Stimulated activated CD4-positive, alpha-beta T cell treated with anti-CD3 and anti-CD28 coated beads, Interleukin-2, amount 100 ng/mL, for 4 hours (primary cell): Measurements from ENCODE around the gene CYS1.
"Not testable (repeated sequence)": the region's sequence is repeated elsewhere in the genome, so short reads cannot be mapped to it uniquely, and the experiment has no call there.

Source experiments
- DNase-seq: peaks from one replicate; pipeline ENCODE4 v3.0.0-alpha.2; 2020; ENCODE audit warnings: low read depth

CYS1 gene

GRCh38 chr2:10029875-10030223 is 50.4 kb downstream of the CYS1 start:
- no peak for DNase-seq

DNA sequence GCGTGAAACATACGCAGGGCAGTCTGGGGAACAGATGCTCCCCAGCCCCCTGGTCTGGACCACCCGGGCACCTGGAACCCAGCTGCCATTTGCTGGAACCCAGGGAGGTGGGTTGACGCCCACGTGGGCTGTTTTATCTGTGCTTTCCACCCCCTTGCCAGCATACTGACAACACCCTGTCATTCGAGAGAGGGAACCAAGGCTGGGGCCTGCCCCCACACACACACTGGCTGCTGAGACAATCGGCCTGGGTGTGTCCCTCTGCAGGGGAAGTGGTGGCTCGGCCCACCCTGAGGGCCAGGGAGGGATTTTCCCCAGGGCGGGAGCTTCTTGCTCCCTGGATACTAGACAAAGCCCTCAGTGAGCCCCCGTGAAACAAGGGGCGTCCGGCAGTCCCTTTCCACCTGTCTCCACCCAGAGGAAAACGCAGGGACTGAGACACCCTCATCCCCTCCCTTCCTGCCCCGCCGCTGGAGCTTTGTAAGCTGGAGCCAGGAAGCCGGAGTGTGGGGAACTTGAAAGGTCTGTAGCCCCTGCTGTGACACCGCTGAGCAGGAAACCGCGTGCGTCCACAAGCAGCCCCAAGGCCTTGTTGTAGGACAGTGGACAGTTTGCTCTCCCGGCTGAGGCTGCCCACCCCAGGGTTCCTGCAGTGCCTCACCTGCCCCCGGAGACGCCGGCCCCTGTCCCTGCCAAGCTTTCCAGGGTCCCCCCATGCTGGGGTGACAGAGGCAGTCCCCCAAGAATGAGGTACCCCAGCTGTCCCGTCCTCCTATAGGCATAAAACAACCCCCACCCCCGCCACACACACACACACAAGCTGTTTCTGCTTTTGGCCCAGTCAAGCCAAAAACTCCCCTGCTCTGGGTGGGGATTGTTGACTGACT is 51.0 kb downstream of the CYS1 start:
- no peak for DNase-seq

GRCh38 chr2:10028407-10028987 is 51.7 kb downstream of the CYS1 start:
- no peak for DNase-seq

DNA sequence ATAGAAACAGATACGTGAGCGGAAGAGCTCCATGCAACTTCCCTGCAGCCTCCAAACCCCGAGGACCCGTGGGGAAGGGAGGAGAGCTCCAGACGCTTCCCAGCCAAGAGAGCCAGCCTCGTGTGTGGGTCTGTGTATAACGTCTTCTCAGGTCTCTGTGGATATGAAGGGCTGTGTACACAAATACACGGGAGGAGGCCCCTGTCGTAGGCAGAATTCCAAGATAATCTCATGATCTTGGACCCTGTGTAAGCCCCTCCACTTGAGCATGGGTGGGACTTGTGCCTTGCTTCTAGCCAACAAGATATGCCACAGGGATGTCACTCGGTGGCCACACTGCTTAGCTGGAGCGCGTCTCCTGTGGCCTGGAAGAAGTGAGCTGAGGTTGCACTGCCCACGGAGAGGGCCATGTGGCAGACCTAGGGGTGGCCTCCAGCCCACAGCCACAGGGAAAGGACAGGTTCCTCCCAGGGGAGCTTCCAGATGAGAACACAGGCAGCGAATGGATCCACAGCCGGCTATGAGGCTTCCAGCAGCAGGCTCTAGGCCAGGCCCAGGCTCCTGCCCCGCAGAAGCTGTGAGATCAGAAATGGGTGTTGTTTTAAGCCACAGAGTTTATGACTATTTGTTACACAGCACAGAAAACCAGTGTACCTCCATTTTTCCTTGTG is 52.4 kb downstream of the CYS1 start:
- DNase-seq, result no peak

DNA sequence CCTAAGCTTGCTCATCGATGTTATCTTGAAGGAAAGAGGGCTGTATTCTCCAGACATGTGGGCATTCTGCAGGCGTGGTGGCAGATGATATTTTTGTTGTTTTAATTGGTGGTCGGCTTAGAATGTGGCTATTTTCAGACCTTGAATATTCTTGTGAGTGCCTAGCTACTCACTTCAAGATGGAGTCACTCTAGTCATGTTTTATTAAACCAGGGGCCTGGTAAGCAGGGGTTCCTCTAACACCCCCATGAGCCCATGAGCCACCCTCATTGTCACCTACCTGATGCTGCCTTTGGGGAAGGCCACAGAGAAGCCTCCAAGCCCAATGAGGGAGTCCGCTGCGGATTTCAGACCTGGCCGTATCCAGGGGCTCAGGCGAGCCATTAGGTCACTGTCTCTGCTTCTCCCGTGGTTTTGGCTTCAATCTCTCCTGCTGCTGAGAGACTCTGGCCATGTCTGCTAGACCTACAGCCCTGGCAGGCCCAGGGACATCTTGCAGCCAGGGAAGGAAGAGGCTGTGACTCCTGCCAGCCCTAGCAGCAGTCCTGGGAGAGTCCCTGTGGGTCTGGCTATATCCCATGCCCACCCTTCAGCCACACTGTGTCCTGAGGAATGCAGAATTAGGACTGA is 53.2 kb downstream of the CYS1 start:
- no peak for DNase-seq

GRCh38 chr2:10022966-10023662 is 57.1 kb downstream of the CYS1 start:
- DNase-seq, result no peak

DNA sequence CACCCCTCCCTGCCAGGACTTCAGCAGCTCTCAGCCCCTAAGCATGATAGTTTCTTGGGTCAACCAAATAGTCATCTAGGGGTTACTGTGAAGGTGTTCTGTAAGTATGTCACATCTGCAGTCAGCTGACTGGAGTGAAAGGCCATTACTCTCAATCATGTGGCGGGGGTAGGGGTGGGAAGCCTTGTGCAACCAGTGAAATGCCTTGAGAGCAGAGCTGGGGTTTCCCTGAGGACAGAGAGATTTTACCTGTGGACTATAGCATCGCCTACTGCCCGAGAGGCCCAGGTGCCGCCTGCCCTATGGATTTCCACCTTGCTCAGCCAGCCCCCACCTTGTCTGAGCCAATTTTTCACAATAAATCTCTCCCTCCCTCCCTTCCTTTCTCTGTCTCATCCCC is 57.8 kb downstream of the CYS1 start:
- no peak for DNase-seq

GRCh38 chr2:10022041-10022421 is 58.2 kb downstream of the CYS1 start:
- no peak for DNase-seq

GRCh38 chr2:10019602-10020400 is 60.4 kb downstream of the CYS1 start:
- no peak for DNase-seq

DNA sequence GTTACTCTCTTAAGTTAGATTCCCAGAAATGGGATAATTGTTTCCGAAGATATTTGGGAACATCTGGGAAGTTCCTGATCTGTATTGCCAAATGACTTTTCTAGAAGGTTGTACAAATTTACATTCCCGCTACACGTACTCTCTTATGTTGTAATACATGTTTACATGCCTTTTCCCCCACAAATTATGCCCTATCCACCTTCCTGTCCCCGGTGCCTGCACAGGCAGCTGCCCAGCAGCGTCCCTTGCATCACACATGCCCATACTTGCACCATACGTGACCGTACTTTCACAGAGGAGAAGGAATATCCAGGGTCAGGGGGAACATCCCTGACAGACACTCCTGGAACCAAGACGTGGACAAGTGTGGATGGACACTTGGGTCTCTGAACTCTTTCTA is 61.0 kb downstream of the CYS1 start:
- no peak for DNase-seq

GRCh38 chr2:10017313-10017941 is 62.8 kb downstream of the CYS1 start:
- DNase-seq, result no peak

GRCh38 chr2:10016802-10017258 is 63.4 kb downstream of the CYS1 start:
- DNase-seq, result no peak

DNA sequence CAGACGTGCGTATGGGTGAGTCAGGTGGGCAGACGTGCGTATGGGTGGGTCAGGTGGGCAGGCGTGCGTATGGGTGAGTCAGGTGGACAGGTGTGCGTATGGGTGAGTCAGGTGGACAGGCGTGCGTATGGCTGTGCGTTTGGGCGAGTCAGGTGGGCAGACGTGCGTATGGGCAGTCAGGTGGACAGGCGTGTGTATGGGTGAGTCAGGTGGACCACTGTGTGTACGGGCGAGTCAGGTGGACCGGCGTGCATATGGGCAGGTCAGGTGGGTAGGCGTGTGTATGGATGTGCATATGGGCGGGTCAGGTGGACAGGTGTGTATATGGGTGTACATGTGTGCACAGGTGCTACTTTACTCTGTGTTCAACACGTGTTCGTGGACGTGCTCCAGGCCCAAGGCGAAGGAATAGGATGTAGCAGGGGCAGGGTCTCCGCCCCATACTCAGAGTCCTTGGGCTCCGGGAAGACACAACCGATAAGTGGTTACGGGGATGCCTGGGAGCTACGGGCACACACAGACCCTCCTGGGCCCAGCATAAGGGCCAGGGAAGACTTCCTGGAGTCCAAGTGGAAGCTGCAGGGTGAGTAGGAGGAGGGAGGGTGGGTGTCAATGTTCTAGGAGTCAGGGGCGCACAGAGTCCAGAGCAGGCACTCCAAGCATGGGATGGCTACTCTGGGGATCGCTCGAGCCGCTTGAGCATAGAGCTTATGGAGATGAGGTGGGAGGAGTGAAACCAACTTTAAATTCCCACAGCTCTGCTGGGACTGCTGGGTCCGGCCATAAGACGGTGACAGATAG is 64.0 kb downstream of the CYS1 start:
- DNase-seq, result no peak

DNA sequence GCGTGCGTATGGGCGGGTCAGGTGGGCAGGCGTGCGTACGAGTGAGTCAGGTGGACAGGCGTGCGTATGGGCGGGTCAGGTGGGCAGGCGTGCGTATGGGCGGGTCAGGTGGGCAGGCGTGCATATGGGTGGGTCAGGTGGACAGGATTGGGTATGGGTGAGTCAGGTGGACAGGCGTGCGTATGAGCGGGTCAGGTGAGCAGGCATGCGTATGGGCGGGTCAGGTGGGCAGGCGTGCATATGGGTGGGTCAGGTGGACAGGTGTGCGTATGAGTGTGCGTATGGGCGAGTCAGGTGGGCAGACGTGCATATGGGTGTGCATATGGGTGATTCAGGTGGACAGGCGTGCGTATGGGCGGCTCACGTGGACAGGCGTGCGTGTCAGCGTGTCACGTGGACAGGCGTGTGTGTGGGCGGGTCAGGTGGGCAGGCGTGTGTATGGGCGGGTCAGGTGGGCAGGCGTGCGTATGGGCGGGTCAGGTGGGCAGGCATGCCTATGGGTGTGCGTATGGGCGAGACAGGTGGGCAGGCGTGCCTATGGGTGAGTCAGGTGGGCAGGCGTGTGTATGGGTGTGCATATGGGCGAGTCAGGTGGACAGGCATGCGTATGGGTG is 64.7 kb downstream of the CYS1 start:
- not testable (repeated sequence) for DNase-seq

- DNase-seq, result no peak
Measured at GRCh38 chr2:10014418-10015190, 65.6 kb downstream of the CYS1 start.

DNA sequence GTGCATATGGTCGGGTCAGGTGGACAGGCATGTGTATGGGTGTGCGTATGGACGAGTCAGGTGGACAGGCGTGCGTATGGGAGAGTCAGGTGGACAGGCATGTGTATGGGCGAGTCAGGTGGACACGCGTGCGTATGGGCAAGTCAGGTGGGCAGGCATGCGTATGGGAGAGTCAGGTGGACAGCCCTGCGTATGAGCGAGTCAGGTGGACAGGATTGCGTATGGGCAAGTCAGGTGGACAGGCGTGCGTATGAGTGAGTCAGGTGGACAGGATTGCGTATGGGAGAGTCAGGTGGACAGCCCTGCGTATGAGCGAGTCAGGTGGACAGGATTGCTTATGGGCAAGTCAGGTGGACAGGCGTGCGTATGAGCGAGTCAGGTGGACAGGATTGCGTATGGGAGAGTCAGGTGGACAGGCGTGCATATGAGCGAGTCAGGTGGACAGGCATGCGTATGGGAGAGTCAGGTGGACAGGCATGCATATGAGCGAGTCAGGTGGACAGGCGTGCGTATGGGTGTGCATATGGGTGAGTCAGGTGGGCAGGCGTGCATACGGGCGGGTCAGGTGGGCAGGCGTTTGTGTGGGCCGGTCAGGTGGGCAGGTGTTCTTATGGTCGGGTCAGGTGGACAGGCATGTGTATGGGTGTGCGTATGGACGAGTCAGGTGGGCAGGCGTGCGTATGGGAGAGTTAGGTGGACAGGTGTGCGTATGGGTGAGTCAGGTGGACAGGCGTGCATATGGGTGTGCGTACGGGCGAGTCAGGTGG is 66.4 kb downstream of the CYS1 start:
- not testable (repeated sequence) for DNase-seq

GRCh38 chr2:10012963-10013461 is 67.2 kb downstream of the CYS1 start:
- DNase-seq, result no peak
